ENCODE results near the gene SKIC8. TPM values are rescaled to one million over a fixed set of nuclear protein-coding genes. Genes with fewer than 3 reads are reported as not detected.

Gene SKIC8
- total RNA-seq, 1 donor from 2014 or later: 43.9 TPM

DNA sequence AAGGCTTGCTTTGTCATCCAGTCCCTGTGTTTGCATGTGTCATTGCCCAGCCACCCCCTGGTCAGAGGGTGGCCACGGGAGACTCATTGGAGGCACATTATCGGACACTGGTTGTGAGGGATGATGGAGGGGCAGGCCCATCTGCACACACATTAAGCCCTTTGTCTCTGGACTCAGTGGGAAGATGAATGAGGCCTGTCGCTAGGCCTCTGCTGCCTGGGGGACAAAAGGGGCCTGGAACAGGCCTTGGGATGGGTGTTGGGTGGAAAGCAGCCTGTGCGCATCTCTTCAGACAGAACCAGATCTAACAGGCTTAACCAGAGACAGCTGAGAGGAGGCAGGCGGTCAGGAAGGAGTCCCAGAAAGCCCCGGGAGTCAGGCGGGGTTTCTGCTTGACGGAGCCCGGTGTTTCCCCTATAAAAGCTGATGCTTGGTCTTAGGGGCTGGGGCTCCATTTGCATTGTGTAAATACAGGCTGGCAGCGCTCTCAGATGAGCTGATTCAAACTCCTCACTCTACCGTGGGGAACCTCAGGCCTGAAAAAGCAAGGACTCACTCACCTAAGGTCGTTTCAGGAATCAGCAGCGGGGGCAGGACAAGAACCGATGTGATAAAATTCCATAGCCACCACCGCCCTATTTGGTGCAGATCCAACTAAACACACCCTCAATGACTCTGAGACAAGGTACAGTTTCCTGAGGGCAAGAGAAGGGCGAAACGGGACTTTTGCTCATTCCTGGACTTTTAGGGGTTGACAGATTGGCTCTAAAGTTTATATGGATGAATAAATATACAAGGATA is 17.1 kb upstream of the SKIC8 start:
- no peaks in the 10 kb centered on the region for H3K36me3 Mint-ChIP-seq (ENCODE audit: unreplicated experiment)
- H3K4me1 Mint-ChIP-seq (ENCODE audit: low read depth, unreplicated experiment): peaks cover 23% of the 10 kb centered on the region

DNA sequence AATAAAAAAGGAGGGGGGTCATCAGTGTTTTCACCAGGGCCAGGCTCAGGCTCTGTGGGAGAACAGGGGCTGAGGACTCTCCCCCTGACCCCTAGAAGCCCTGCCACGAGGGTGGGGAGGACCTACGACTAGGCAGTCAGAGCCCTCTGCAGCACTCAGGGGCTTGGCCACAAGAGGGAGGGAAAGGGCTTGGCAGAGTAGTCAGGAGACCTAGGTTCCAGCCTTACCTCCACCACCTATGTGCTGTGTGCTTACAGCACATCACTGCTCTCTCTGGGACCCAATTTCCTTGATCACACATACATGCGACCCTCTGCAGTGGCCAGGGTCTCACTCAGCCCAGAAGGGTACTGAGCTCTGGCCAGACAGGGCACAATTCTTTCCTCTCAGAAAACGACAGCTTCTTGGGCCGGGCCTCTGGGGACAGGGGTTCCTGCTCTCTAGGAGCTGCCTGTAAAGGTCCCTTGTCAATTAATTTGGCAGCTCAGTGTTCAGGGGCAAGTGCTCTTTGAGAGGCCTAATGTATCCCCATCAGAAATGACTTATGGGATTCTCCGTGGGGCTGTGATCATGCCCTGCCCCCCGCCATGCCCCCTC is 16.4 kb upstream of the SKIC8 start:
- Mint-ChIP-seq H3K9me3 (ENCODE audit: unreplicated experiment) (peaks cover 6% of the 10 kb centered on the region), H3K27ac (ENCODE audit: unreplicated experiment) (peak overlapping the region; percentile 99), H3K36me3 (ENCODE audit: unreplicated experiment) (no peaks in the 10 kb centered on the region), H3K4me1 (ENCODE audit: low read depth, unreplicated experiment) (peaks cover 23% of the 10 kb centered on the region), H3K27me3 (ENCODE audit: unreplicated experiment) (peaks cover 7% of the 10 kb centered on the region), H3K4me3 (ENCODE audit: unreplicated experiment) (peak overlapping the region; percentile 56)
- TF ChIP-seq, protein P1, sequence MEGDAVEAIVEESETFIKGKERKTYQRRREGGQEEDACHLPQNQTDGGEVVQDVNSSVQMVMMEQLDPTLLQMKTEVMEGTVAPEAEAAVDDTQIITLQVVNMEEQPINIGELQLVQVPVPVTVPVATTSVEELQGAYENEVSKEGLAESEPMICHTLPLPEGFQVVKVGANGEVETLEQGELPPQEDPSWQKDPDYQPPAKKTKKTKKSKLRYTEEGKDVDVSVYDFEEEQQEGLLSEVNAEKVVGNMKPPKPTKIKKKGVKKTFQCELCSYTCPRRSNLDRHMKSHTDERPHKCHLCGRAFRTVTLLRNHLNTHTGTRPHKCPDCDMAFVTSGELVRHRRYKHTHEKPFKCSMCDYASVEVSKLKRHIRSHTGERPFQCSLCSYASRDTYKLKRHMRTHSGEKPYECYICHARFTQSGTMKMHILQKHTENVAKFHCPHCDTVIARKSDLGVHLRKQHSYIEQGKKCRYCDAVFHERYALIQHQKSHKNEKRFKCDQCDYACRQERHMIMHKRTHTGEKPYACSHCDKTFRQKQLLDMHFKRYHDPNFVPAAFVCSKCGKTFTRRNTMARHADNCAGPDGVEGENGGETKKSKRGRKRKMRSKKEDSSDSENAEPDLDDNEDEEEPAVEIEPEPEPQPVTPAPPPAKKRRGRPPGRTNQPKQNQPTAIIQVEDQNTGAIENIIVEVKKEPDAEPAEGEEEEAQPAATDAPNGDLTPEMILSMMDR (IDR thresholded peaks at IDR 0.05; ENCODE audit: partially characterized antibody, unreplicated experiment): no peak
- no peak for DNase-seq

More for the DNA sequence above, 17.1 kb upstream of the SKIC8 start:
- DNase-seq: peak; percentile 54
- TF ChIP-seq, protein P1 (IDR thresholded peaks at IDR 0.05; ENCODE audit: partially characterized antibody, unreplicated experiment): no peak
- Mint-ChIP-seq H3K4me3 (ENCODE audit: unreplicated experiment) (peak overlapping the region; percentile 56), H3K27ac (ENCODE audit: unreplicated experiment) (peak overlapping the region; percentile 99), H3K27me3 (ENCODE audit: unreplicated experiment) (peaks cover 7% of the 10 kb centered on the region), H3K9me3 (ENCODE audit: unreplicated experiment) (peaks cover 6% of the 10 kb centered on the region)

DNA sequence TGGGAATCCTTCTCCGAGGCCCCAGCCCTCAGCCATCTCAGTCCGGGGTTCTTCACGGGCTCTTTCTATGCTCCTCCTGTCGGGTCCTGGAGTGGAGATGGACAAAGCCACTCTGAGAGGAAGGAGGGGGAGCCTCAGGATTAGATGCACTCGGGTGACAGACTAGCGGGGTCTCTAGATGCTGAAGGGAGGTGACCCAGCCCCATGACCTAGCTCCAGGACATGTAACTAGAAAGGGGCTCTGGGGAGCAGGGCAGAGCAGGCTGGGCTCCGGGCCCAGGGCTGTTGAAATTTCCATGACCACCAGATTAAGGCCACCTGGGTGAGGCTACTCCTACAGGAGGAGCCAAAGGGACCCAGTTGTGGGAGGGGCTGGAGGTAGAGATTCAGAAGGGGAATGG is 14.8 kb upstream of the SKIC8 start:
- TF ChIP-seq, protein P1 (IDR thresholded peaks at IDR 0.05; ENCODE audit: partially characterized antibody, unreplicated experiment): no peak
- Mint-ChIP-seq H3K4me1 (ENCODE audit: low read depth, unreplicated experiment) (peaks cover 20% of the 10 kb centered on the region), H3K27me3 (ENCODE audit: unreplicated experiment) (peaks cover 6% of the 10 kb centered on the region), H3K27ac (ENCODE audit: unreplicated experiment) (no peak overlapping the region), H3K36me3 (ENCODE audit: unreplicated experiment) (no peaks in the 10 kb centered on the region), H3K4me3 (ENCODE audit: unreplicated experiment) (no peak overlapping the region), H3K9me3 (ENCODE audit: unreplicated experiment) (peaks cover 7% of the 10 kb centered on the region)
- no peak for DNase-seq

DNA sequence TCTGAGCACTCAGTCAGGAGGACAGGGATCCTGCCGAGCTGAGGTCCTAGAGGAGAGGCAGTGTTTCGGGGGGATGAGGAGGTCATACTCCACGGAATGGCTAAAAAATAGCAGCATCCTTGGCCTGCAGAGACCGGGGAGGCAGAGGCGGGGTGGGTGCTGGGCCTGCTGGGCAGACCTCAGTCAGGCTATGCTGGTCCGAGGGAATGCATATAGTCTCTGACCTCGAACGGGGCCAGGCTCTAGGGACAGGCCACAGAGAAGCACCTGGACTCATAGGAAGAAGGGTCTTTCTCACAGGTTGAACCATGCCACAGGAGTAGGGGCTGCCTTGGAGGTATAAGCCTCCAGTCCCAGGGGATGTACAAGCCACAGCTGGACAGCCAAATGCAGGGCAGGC is 14.0 kb upstream of the SKIC8 start:
- no peak for DNase-seq
- TF ChIP-seq, protein P1 (IDR thresholded peaks at IDR 0.05; ENCODE audit: partially characterized antibody, unreplicated experiment): no peak
- no peak overlapping the region for H3K27ac Mint-ChIP-seq (ENCODE audit: unreplicated experiment)
- peaks cover 23% of the 10 kb centered on the region for H3K4me1 Mint-ChIP-seq (ENCODE audit: low read depth, unreplicated experiment)
- H3K36me3 Mint-ChIP-seq (ENCODE audit: unreplicated experiment): no peaks in the 10 kb centered on the region
- no peak overlapping the region for H3K4me3 Mint-ChIP-seq (ENCODE audit: unreplicated experiment)
- H3K9me3 Mint-ChIP-seq (ENCODE audit: unreplicated experiment): peaks cover 6% of the 10 kb centered on the region
- H3K27me3 Mint-ChIP-seq (ENCODE audit: unreplicated experiment): peaks cover 6% of the 10 kb centered on the region

DNA sequence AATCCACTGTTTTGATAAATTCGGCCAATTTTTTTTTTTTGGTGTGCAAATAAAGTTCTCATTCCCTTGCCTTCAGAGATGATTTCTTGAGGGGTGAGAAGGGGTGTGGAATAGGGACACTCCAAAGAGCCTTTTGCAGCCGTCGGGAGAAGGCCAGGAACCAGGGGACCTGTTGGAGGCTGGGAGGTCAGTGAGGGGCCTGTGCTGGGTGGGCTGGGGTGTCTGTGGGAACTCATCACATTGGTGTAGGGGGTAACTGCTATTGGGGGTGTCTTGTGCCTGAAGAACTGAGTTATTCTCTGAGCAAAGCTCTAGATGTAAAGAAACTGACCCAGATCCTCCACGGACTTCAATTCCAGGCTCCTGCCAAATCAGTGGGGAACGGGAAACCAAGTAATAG is 13.5 kb upstream of the SKIC8 start:
- Mint-ChIP-seq H3K4me3 (ENCODE audit: unreplicated experiment) (no peak overlapping the region), H3K27me3 (ENCODE audit: unreplicated experiment) (peaks cover 6% of the 10 kb centered on the region), H3K27ac (ENCODE audit: unreplicated experiment) (no peak overlapping the region), H3K36me3 (ENCODE audit: unreplicated experiment) (no peaks in the 10 kb centered on the region), H3K9me3 (ENCODE audit: unreplicated experiment) (peaks cover 6% of the 10 kb centered on the region), H3K4me1 (ENCODE audit: low read depth, unreplicated experiment) (peaks cover 25% of the 10 kb centered on the region)
- TF ChIP-seq, protein P1 (IDR thresholded peaks at IDR 0.05; ENCODE audit: partially characterized antibody, unreplicated experiment): no peak
- no peak for DNase-seq
